ENCODE data around the gene CACNA1F.

Gene CACNA1F

GRCh38 chrX:49233887-49234555, 881 bp upstream of the CACNA1F start:
- no peak for DNase-seq (ENCODE audit: extremely low spot score)
- no peak for TF ChIP-seq CTCF (IDR thresholded peaks at IDR 0.05; ENCODE audit: control extremely low read depth, extremely low read depth, low read depth, missing control alignments)
- CTCF ChIA-PET: no interaction called here
- POLR2A ChIA-PET: no interaction called here

- CTCF ChIA-PET: interaction anchor here (1.0 kb wide), 1 partner anchor 40 kb away, joined by 4 read pairs; no protein-coding TSS in a partner anchor
- POLR2A ChIA-PET: interaction anchor here (0.6 kb wide), 1 partner anchor 626 kb away, joined by 5 read pairs; no protein-coding TSS in a partner anchor
- no peak for TF ChIP-seq CTCF (IDR thresholded peaks at IDR 0.05; ENCODE audit: control extremely low read depth, extremely low read depth, low read depth, missing control alignments)
- DNase-seq (ENCODE audit: extremely low spot score): no peak
Observed at GRCh38 chrX:49232525-49232924, 615 bp downstream of the CACNA1F start.

GRCh38 chrX:49231333-49232000, 1.7 kb downstream of the CACNA1F start:
- ChIA-PET CTCF (interaction anchor here (1.0 kb wide), 1 partner anchor 39 kb away, joined by 4 read pairs; no protein-coding TSS in a partner anchor), POLR2A (interaction anchor here (0.6 kb wide), 1 partner anchor 625 kb away, joined by 5 read pairs; no protein-coding TSS in a partner anchor)
- no peak for DNase-seq (ENCODE audit: extremely low spot score)
- TF ChIP-seq CTCF (IDR thresholded peaks at IDR 0.05; ENCODE audit: control extremely low read depth, extremely low read depth, low read depth, missing control alignments): no peak

- peak; percentile 29 for TF ChIP-seq CTCF (IDR thresholded peaks at IDR 0.05; ENCODE audit: control extremely low read depth, extremely low read depth, low read depth, missing control alignments)
- DNase-seq (ENCODE audit: extremely low spot score): peak; percentile 78
- ChIA-PET CTCF (interaction anchor here (1.1 kb wide), 1 partner anchor 9 kb away, joined by 4 read pairs; no protein-coding TSS in a partner anchor), POLR2A (no interaction called here)
Observed at GRCh38 chrX:49230500-49231232, 2.5 kb downstream of the CACNA1F start.

GRCh38 chrX:49228185-49228584, 5.0 kb downstream of the CACNA1F start:
- ChIA-PET POLR2A (interaction anchor here (0.6 kb wide), 1 partner anchor 23 kb away, joined by 3 read pairs; no protein-coding TSS in a partner anchor), CTCF (interaction anchor here (1.2 kb wide), 1 partner anchor 35 kb away, joined by 3 read pairs; no protein-coding TSS in a partner anchor)
- no peak for DNase-seq (ENCODE audit: extremely low spot score)
- no peak for TF ChIP-seq CTCF (IDR thresholded peaks at IDR 0.05; ENCODE audit: control extremely low read depth, extremely low read depth, low read depth, missing control alignments)

- no peak for TF ChIP-seq CTCF (IDR thresholded peaks at IDR 0.05; ENCODE audit: control extremely low read depth, extremely low read depth, low read depth, missing control alignments)
- POLR2A ChIA-PET: no interaction called here
- DNase-seq (ENCODE audit: extremely low spot score): no peak
- CTCF ChIA-PET: interaction anchor here (1.2 kb wide), 1 partner anchor 35 kb away, joined by 3 read pairs; no protein-coding TSS in a partner anchor
Observed at GRCh38 chrX:49227726-49228125, 5.4 kb downstream of the CACNA1F start.
